M059J (cell line): ENCODE measurements around the gene AMER1. TPM values are rescaled to one million over a fixed set of nuclear protein-coding genes. Genes with fewer than 3 reads are reported as not detected.

Experiments
- DNase-seq: peaks from one replicate; pipeline ENCODE4 v3.0.0-alpha.2; 2012; ENCODE audit warnings: low read depth
- total RNA-seq: library from RNA; depleted of rRNA; stranded (reverse); fragments of >200 nt; shearing (Covaris generic); gene quantifications from 2 replicates; pipeline ENCODE4 v1.2.3, GENCODE V29; 2014; rRNA removed

The AMER1 gene
- total RNA-seq, 1 experiment from 2014 or later = 5.3 TPM

DNA sequence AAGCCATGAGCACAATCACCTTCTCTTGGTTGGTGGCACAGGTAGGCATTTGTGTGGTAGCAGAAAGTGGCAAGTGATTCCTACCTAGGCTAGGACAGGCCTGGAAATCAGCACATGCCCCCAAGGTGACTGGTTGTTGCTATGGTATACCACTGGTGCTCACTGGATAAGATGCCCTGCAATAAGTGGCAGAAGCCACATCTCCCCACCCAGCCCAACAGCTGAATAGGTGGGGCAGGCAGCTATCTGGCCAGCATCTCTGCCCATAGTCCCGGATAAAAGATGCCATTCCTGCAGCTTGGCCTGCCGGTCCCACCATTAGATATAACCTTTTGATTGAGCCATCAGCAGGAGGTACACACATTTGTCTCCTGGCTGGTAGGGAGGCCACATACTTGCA lies 21.1 kb downstream of the AMER1 start:
- no peak for DNase-seq

DNA sequence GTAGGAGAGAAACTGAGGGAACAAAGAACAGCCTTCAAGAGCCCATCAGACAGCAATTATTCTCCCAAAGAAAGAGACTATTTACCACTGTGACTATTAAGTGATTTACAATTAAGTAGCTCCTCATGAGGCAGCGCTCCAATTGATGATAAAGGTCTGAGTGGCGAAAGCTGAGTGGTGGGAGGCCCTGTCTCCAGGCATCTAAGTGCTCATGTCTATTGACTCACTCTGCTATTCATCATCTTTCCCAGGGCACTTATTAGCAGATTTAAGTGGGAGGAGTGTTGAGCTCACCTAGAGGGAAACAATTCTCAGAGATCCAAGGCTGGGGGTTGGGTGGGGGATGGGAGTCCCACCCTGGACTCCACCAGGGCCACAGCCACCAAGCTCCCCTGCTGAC lies 23.3 kb downstream of the AMER1 start:
- DNase-seq = no peak

DNA sequence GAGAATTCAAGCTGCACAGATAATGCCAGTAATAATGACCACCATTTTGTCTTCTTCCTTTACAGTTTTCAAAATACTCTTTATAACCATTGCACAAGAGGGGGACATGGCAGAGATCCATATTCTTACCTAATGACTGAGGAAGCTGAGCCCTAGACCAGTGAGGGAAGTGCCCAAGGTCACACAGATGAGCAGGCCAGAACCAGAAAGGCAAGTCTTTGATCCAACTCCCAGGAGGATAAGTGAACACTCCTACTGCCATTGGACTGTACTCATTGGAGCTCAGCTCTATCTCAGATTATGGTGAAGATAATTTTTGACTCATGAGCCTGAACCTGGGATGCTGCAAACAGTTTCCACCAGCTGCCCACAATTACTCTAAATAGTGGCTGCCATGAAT lies 28.6 kb downstream of the AMER1 start:
- no peak for DNase-seq

DNA sequence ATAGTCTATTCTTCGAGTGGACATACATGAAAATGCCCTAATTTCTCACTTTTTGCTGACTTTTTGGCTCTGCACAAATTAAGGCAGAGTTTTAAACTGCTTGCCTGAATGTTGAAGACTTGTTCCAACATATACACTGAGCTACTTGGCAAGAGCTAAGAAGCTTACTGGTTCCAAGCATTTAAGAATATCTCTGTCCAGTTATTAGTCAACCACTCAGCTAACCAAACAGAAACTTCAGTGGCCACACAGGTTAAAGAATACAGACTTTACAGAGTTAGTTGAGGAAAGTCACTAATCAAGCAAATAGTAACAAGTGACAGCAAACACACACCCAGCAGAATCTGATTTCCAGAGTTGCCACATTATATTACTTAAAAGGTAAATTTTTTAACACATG lies 35.5 kb downstream of the AMER1 start:
- no peak for DNase-seq

DNA sequence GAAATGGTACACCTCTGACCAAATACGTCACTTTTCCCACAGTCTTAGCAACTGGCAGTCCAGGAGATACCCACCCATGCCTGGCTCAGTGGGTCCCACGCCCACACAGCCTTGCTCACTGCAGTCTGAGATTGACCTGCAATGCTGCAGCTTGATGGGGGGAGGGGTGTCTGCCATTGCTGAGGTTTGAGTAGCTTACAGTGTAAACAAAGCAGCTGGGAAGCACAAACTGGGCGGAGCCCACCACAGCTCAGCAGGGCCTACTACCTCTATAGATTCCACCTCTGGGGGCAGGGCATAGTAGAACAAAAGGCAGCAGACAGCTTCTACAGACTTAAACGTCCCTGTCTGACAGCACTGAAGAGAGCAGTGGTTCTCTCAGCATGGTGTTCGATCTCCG lies 52.7 kb downstream of the AMER1 start:
- no peak for DNase-seq

DNA sequence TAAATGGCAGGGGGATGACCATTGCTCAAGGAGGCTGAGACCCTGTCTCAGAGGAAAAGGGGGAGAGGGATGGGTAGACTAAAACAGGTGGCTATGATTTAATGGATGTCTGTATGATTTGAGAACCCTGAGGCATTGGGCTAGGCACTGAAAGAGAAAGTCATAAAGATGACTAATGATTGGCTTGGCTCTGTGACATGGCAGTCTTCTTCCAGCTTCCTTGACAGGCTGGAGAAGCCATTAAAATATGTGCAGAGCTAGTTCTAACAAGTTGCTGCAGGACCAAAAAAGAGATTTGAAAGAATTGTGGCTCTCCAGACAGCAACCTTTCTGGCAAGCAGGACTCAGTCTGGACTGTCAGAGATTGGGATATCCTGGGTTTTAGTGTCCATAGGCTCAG lies 53.6 kb downstream of the AMER1 start:
- DNase-seq = no peak

DNA sequence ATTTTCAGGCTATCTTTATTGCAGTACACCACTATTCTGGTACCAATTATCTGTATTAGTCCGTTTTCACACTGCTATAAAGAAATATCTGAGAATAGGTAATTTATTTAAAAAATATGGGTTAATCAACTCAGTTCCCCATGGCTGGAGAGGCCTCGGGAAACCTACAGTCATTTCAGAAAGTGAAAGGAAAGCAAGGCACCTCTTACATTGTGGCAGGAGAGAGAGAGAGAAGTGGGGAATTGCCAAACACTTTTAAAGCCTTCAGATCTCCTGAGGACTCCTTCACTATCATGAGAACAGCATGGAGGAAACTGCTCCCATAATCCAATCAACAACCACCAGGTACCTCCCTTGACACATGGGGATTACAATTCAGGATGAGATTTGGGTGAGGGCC lies 54.7 kb downstream of the AMER1 start:
- no peak for DNase-seq

Other genes starting within 250 kb of the AMER1 start
- gene ASB12, start 24.9 kb upstream of the AMER1 start, total RNA-seq = not detected in 2 replicates
- gene MTMR8, start 189.7 kb upstream of the AMER1 start, total RNA-seq = not detected in 2 replicates